OCI-LY1 (cell line): ENCODE data around the gene PPEF2.

Source experiments
- CTCF ChIP-seq: fragments of 200-600 bp; sonication (generic), shearing (Covaris generic); IDR thresholded peaks from 2 replicates; pipeline ENCODE4 v1.5.1; 2017; ENCODE audit warnings: mild to moderate bottlenecking, antibody characterized with exemption, low read length, moderate library complexity, mixed read lengths
- EZH2 ChIP-seq: fragments of 200-600 bp; sonication (generic), shearing (Covaris generic); IDR thresholded peaks from 2 replicates; pipeline ENCODE4 v1.8.0; 2017; ENCODE audit warnings: borderline replicate concordance, mixed run types, mild to moderate bottlenecking, antibody characterized with exemption, low read length, moderate library complexity, mixed read lengths

- TF ChIP-seq CTCF (no peak), EZH2 (no peak)
Measured at GRCh38 chr4:75912968-75913367, 10.7 kb upstream of the PPEF2 start.
